Vagina (tissue), 2 donors: ENCODE measurements around the gene TAF15. TPM values are rescaled to one million over a fixed set of nuclear protein-coding genes. Genes with fewer than 3 reads are reported as not detected.
A peak's percentile ranks its signal among the peaks of the same experiment; 100 is the strongest.

Experiments
- DNase-seq, 2 donors: peaks; one replicate each; pipeline ENCODE4 v3.0.0-alpha.2; 2017; ENCODE audit errors: extremely low spot score in 2 of 2
- H3K27ac ChIP-seq: fragments of 200-600 bp; sonication (generic); one replicate; pipeline ENCODE4 v1.5.1; 2019
- H3K27me3 ChIP-seq: fragments of 200-600 bp; sonication (generic); one replicate; pipeline ENCODE4 v1.5.1; 2019
- H3K36me3 ChIP-seq, 2 donors: fragments of 200-600 bp; sonication (generic); one replicate each; pipeline ENCODE4 v1.5.1; 2017 to 2019
- H3K4me1 ChIP-seq: fragments of 200-600 bp; sonication (generic); one replicate; pipeline ENCODE4 v1.5.1; 2019
- H3K4me3 ChIP-seq, 2 donors: fragments of 200-600 bp; sonication (generic); 1 replicate in 1 of 2; 2 replicates in 1 of 2; pipeline ENCODE4 v1.5.1; 2016 to 2019
- H3K9me3 ChIP-seq: fragments of 200-600 bp; sonication (generic); one replicate; pipeline ENCODE4 v1.5.1; 2019
- POLR2A ChIP-seq, 2 donors: fragments of 450-650 bp; IDR thresholded peaks; one replicate each; pipeline ENCODE4 v1.6.1; 2017; ENCODE audit warnings: antibody characterized with exemption in 2 of 2, mild to moderate bottlenecking in 2 of 2, moderate library complexity in 2 of 2
- POLR2AphosphoS5 ChIP-seq, 2 donors: sonication (generic); formaldehyde crosslinking; IDR thresholded peaks; one replicate each; pipeline ENCODE4 v1.9.0; 2017; ENCODE audit warnings: antibody characterized with exemption in 2 of 2, mild to moderate bottlenecking in 2 of 2, low read depth in 1 of 2; ENCODE audit not compliant: insufficient read depth in 1 of 2
- intact Hi-C: fragments of 100-400 bp; cut with DNase I; formaldehyde crosslinking; loops from one replicate; pipeline ENCODE4 v1.15.1; 2023
- total RNA-seq: library from RNA; depleted of rRNA; stranded (reverse); fragments of >200 nt; gene quantifications from one replicate; pipeline ENCODE4 v1.2.3, GENCODE V29; 2016
- TF ChIP-seq, protein P1 (sequence below), 3 experiments: fragments of 450-650 bp in 2 of 3; fragments of 200-600 bp in 1 of 3; sonication (generic) in 1 of 3; IDR thresholded peaks; one replicate each; pipeline ENCODE4 v1.5.1; 2017 to 2019; ENCODE audit warnings: antibody characterized with exemption in 3 of 3, mild to moderate bottlenecking in 2 of 3, moderate library complexity in 2 of 3

Gene TAF15
- total RNA-seq, 1 donor from 2014 or later = 74.9 TPM

DNA sequence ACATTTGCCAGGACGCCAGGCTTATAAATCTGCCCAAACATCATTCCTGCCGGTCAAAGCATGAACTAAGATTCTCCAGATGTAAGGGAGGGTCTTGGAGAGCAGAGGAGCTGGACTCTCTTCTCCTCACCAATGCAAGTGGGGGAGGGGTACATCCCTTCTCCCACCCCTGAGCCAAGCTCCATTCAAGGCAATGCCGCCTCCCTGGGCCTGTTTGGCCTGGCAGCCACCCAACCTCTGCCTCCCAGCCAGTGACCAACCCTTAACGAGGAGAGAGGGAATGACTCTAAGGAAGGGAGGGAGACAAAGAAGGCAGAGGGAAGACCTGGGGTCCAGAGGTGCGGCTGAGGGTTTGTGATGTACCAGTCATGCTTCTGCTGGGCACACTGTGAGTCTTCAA, 34.8 kb upstream of the TAF15 start:
- DNase-seq = no peak
- H3K27me3 ChIP-seq = no peaks in the 10 kb centered on the region
- no peaks in the 10 kb centered on the region for H3K36me3 ChIP-seq
- peak overlapping the region; percentile 25 for H3K27ac ChIP-seq
- H3K9me3 ChIP-seq = no peaks in the 10 kb centered on the region
- no peak for TF ChIP-seq POLR2A (IDR thresholded peaks at IDR 0.05)
- TF ChIP-seq, protein P1, sequence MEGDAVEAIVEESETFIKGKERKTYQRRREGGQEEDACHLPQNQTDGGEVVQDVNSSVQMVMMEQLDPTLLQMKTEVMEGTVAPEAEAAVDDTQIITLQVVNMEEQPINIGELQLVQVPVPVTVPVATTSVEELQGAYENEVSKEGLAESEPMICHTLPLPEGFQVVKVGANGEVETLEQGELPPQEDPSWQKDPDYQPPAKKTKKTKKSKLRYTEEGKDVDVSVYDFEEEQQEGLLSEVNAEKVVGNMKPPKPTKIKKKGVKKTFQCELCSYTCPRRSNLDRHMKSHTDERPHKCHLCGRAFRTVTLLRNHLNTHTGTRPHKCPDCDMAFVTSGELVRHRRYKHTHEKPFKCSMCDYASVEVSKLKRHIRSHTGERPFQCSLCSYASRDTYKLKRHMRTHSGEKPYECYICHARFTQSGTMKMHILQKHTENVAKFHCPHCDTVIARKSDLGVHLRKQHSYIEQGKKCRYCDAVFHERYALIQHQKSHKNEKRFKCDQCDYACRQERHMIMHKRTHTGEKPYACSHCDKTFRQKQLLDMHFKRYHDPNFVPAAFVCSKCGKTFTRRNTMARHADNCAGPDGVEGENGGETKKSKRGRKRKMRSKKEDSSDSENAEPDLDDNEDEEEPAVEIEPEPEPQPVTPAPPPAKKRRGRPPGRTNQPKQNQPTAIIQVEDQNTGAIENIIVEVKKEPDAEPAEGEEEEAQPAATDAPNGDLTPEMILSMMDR (IDR thresholded peaks at IDR 0.05) = no peak
- TF ChIP-seq POLR2AphosphoS5 (IDR thresholded peaks at IDR 0.05; ENCODE audit: insufficient read depth in 1 of 2, low read depth in 1 of 2) = no peak
- peaks cover 26% of the 10 kb centered on the region for H3K4me1 ChIP-seq
- intact Hi-C loops = no loop called here
- no peak overlapping the region for H3K4me3 ChIP-seq

DNA sequence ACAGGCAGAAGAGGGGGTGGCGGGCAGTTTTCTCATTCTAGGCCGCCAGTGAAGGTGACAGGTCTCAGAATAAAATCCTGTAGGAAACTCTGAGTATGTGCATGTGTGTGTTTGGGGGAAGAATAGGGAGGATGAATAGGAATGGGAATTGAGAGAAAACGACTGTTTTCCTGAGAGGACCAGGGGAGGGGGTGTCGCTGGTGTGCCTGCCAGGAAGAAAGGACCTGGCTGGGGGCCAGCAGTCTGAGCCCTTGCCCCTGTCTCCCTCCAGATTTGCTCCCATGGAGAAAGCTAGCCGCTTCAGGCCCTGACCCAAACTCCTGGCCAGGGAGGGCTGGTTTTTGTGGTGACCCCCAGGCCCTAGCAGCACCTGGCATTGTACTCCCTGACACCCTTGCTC, 34.2 kb upstream of the TAF15 start:
- DNase-seq = no peak
- Histone ChIP-seq H3K4me1 (peaks cover 26% of the 10 kb centered on the region), H3K27me3 (no peaks in the 10 kb centered on the region), H3K27ac (no peak overlapping the region), H3K36me3 (no peaks in the 10 kb centered on the region), H3K9me3 (no peaks in the 10 kb centered on the region), H3K4me3 (no peak overlapping the region)
- intact Hi-C loops = no loop called here
- TF ChIP-seq POLR2AphosphoS5 (IDR thresholded peaks at IDR 0.05; ENCODE audit: insufficient read depth in 1 of 2, low read depth in 1 of 2) (no peak), POLR2A (IDR thresholded peaks at IDR 0.05) (no peak)
- TF ChIP-seq, protein P1 (IDR thresholded peaks at IDR 0.05) = no peak

DNA sequence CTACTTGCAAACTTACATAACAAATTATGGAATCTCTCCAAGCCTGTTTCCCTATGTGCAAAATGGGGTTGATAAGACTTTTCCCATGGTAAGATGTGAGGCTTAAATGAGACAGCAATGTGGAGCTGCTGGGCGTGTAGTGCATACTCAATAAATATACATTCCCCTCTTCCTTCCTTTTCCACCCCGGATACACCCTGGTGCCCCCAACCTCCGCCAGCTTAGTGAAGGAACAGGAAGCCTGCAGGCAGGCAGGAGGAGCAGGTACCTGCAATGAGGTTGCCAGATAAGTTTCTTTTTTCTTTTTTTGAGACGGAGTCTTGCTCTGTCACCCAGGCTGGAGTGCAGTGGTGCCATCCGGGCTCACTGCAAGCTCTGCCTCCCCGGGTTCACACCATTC, 33.7 kb upstream of the TAF15 start:
- no peak for DNase-seq
- Histone ChIP-seq H3K36me3 (no peaks in the 10 kb centered on the region), H3K9me3 (no peaks in the 10 kb centered on the region), H3K4me1 (peaks cover 26% of the 10 kb centered on the region), H3K4me3 (no peak overlapping the region), H3K27ac (no peak overlapping the region), H3K27me3 (no peaks in the 10 kb centered on the region)
- TF ChIP-seq POLR2AphosphoS5 (IDR thresholded peaks at IDR 0.05; ENCODE audit: insufficient read depth in 1 of 2, low read depth in 1 of 2) = no peak
- TF ChIP-seq, protein P1 (IDR thresholded peaks at IDR 0.05) = no peak
- no peak for TF ChIP-seq POLR2A (IDR thresholded peaks at IDR 0.05)
- intact Hi-C loops = no loop called here

GRCh38 chr17:35778641-35779196, 30.6 kb upstream of the TAF15 start:
- H3K36me3 ChIP-seq = no peaks in the 10 kb centered on the region
- H3K4me3 ChIP-seq = no peak overlapping the region
- H3K27ac ChIP-seq = no peak overlapping the region
- DNase-seq = no peak
- peaks cover 30% of the 10 kb centered on the region for H3K4me1 ChIP-seq
- H3K27me3 ChIP-seq = no peaks in the 10 kb centered on the region
- H3K9me3 ChIP-seq = no peaks in the 10 kb centered on the region
- intact Hi-C loops = no loop called here
- TF ChIP-seq, protein P1 (IDR thresholded peaks at IDR 0.05) = no peak

DNA sequence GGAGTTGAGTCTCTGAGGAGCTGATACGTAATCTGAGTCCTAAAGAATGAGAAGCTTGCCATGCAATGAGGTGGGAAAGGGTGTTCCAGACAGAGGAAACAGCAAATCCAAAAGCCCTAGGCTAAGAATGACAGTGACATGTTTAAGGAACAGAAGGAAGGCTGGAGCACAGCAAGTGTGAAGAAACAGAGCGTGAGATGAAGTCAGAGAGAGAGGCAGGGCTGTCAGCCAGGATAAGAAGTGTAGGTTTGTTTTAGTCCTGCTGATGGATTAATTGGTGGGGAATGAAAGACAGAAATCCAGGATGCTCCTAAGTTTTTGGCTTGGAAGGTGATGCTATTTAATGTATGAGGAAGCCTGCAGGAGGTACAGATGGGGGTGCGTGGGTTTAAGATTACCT, 28.3 kb upstream of the TAF15 start:
- no peaks in the 10 kb centered on the region for H3K27me3 ChIP-seq
- H3K27ac ChIP-seq = no peak overlapping the region
- intact Hi-C loops = no loop called here
- peaks cover 31% of the 10 kb centered on the region for H3K4me1 ChIP-seq
- no peak overlapping the region for H3K4me3 ChIP-seq
- TF ChIP-seq, protein P1 (IDR thresholded peaks at IDR 0.05) = no peak
- TF ChIP-seq POLR2A (IDR thresholded peaks at IDR 0.05) (no peak), POLR2AphosphoS5 (IDR thresholded peaks at IDR 0.05; ENCODE audit: insufficient read depth in 1 of 2, low read depth in 1 of 2) (no peak)
- no peaks in the 10 kb centered on the region for H3K36me3 ChIP-seq
- H3K9me3 ChIP-seq = no peaks in the 10 kb centered on the region
- no peak for DNase-seq
